Measurements from ENCODE around the gene PRDM10.
"Not testable (repeated sequence)": the region's sequence is repeated elsewhere in the genome, so short reads cannot be mapped to it uniquely, and the experiment has no call there.

Gene PRDM10

DNA sequence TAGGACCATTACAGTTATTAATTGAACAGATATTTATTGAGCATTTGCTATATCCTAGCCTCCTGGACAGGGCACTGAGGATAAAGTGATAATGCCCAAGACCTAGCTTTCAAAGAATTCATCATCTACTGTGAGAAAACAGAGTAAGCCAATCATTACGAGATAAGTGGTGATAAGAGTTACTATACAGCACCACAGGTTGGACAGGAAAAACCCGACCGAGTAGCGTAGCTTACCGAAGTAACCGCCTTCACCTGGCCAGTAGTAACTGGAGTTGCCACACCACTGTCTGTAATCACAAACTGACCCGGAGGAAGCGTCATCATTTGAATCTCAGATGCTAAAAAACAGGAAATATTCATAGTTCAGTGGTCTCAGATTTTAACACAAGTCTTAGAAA, 97.2 kb downstream of the PRDM10 start:
- DNase-seq (ENCODE audit: low spot score): no peak

- peak; percentile 0 for DNase-seq (ENCODE audit: low spot score)
Observed at GRCh38 chr11:129896062-129896461, 106.6 kb downstream of the PRDM10 start.

- DNase-seq (ENCODE audit: low spot score): peak; percentile 64
Observed at GRCh38 chr11:129895126-129896041, 107.3 kb downstream of the PRDM10 start, which contains the start of gene NFRKB. TSS of gene NFRKB (minus strand) at chr11:129895578. CDS start at chr11:129892849, 2,729 bp downstream.

DNA sequence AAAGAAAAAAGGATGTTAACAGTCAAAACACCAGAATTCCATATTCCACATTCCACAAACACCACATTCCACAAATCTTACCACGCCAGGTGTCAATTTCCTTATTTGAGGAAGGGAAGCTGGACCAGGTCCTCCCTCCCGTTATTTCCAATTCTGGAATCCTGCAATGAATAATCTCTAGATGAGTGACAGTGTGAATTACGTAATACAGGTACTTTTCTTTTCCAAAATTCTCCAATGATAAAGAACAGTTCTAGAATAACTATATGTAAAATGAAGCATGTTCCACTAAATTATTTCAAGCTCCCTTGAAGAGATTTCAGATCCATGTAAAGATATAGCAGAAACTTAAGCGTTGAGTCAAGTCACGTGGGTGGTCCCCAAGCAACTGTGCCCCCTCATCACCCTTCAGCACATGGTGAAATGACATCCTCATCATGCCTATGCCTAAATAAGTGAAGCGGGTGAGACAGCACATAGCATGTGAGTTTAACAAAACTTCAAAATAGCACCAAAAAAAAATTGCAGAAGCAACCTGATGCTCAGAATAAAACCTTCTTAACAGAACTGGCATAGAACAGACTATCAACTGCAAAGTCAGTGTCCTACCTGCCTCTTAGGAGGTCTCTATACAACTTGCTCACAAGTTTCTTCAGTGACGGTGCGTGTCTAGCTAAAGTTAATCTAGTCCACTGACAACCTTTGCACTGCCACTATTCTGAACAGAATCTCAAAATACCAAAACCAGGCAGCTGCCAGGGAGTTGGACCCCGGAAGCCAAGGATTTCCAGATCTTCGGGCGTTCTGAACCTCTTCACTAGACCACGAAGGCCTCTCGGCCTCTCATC, 108.1 kb downstream of the PRDM10 start:
- DNase-seq (ENCODE audit: low spot score): peak; percentile 1

GRCh38 chr11:129888451-129888850, 114.2 kb downstream of the PRDM10 start:
- DNase-seq (ENCODE audit: low spot score): no peak

DNA sequence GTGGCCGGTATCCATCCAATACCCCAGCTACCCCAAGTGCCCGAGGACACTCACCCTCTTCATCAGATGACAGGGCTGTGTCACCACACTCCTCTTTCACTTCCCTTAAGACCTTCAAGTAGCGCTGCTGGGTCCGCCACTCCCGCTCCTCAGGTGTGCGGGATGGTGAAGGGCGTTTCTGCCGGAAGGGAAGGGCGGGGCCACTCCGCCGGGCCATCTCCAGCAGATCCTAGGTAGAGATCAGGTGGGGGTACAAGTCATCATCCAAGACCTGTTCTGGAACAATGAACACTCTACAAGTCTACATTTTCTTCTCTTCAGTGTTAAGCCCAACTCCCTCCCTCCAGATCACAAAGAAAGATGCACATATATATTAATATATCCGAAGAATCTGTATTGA, 117.3 kb downstream of the PRDM10 start:
- no peak for DNase-seq (ENCODE audit: low spot score)

GRCh38 chr11:129884581-129884980, 118.1 kb downstream of the PRDM10 start:
- DNase-seq (ENCODE audit: low spot score): no peak

DNA sequence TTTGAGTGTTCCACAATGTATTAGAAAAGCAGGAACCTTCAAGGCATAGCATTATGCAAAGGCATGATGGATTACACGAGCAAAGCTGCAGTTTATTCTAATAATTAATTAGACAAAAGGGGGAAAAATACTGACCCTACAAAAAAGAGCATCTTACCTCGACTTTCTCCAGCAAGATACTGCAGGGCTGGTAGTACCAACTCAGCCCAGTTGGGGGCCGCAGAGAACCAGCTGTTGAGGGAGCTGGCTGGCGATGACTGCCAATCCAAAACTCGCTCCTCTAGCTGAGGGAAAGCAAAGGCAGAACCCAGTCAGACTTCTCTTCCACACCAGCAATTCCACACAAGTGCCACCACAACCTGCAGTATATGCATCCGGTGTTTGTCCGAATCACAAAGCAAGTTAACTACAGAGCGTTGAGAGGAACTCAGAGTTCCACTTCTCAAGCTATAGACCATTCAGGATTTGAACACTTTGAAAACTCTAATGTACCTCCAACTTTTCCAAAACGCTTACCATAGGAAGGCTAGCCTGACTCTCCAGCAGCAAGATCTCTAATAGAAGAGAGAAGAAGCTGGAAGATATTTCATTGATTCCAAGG, 121.0 kb downstream of the PRDM10 start:
- no peak for DNase-seq (ENCODE audit: low spot score)

DNA sequence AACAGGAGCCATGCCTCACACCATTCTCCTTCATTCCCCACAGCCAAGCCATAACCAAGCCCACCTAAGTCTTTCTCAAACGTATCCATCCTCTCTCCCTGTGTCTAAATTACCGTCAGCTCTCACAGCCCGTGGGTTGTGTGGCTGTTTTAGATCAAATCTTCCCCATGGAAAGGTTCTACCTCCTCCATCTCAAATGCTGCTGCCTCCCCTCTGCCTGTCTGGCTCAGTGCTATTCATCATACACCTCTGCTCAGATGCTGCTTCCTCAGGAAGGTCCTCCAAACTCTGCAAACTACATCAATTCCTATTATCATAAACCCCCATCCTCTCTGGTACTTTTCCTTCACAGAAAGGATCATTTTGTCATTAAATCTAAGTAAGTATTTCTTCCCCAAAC, 122.3 kb downstream of the PRDM10 start:
- no peak for DNase-seq (ENCODE audit: low spot score)

DNA sequence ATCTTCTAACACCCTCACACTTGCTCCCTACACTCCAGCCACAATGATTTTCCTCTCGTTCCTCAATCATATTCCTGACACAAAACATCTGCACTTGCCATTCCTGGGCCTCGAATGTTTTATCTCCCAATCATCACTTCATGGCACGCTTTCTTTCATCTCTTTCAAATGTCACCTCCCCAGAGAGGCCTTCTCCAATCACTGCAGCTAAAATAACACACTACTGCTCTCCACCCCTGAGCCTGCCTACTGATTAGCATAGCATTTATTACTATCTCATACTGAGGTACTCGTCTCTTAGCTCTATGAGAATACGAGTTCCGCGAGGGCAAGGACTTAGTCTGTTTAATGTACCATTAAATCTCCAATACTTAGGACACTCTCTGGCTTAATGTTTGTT, 130.7 kb downstream of the PRDM10 start:
- no peak for DNase-seq (ENCODE audit: low spot score)

- DNase-seq (ENCODE audit: low spot score): not testable (repeated sequence)
Observed at GRCh38 chr11:129868626-129869025, 134.0 kb downstream of the PRDM10 start.

DNA sequence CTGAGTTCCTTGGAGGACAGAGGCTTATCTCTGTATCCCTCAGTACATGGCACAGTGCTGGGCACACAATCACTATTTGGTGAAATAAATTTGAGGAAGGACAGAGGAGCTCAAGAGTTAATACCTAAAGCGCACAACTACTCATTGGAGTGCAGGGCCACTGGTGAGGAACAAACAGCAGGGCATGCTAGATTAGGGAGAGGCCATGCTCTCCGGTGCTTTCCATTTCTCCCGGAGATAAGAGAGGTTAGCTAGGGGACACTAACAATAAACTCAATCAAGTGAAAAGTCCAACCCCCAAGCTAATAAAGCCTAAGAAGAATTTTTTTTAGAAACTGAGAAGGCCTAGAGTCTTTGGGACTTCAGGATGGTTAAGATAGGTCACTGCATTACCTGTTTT, 136.3 kb downstream of the PRDM10 start:
- DNase-seq (ENCODE audit: low spot score): no peak

GRCh38 chr11:129865701-129866100, 136.9 kb downstream of the PRDM10 start:
- DNase-seq (ENCODE audit: low spot score): no peak

GRCh38 chr11:129864811-129865210, 137.8 kb downstream of the PRDM10 start:
- no peak for DNase-seq (ENCODE audit: low spot score)

GRCh38 chr11:129861702-129862522, 140.7 kb downstream of the PRDM10 start:
- DNase-seq (ENCODE audit: low spot score): no peak

GRCh38 chr11:129856036-129856435, 146.6 kb downstream of the PRDM10 start:
- DNase-seq (ENCODE audit: low spot score): no peak

DNA sequence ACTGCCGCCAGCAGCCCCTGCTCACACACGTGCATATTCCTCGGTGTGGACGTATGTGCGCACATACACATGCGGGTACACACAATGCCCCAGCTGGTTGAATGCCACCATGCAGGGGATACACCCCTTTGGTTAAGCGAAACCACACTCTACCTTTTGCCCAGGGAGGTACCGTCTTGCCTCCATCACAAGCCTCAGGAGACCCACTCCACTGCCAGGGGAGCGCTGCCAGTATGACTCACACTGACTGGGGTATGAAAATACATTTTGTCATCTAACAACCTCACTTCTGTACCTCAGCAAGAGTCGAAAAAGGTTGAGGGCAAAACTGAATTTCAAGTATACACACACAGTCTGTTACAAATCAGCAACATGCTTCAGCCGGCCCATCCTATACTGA, 147.5 kb downstream of the PRDM10 start:
- DNase-seq (ENCODE audit: low spot score): no peak

- no peak for DNase-seq (ENCODE audit: low spot score)
Observed at GRCh38 chr11:129854232-129854805, 148.3 kb downstream of the PRDM10 start.

GRCh38 chr11:129853518-129854231, 149.0 kb downstream of the PRDM10 start:
- no peak for DNase-seq (ENCODE audit: low spot score)

GRCh38 chr11:129852125-129852740, 150.4 kb downstream of the PRDM10 start:
- no peak for DNase-seq (ENCODE audit: low spot score)
